Measurements from ENCODE around the gene NFKB1. TPM values are rescaled to one million over a fixed set of nuclear protein-coding genes. Genes with fewer than 3 reads are reported as not detected.
"Not testable (repeated sequence)": the region's sequence is repeated elsewhere in the genome, so short reads cannot be mapped to it uniquely, and the experiment has no call there.

Gene NFKB1
- polyA plus RNA-seq, 1 donor = 21.6 TPM

GRCh38 chr4:102600689-102601088 is 99.5 kb downstream of the NFKB1 start:
- DNase-seq = no peak

GRCh38 chr4:102601586-102602227 is 100.5 kb downstream of the NFKB1 start:
- no peak for DNase-seq

DNA sequence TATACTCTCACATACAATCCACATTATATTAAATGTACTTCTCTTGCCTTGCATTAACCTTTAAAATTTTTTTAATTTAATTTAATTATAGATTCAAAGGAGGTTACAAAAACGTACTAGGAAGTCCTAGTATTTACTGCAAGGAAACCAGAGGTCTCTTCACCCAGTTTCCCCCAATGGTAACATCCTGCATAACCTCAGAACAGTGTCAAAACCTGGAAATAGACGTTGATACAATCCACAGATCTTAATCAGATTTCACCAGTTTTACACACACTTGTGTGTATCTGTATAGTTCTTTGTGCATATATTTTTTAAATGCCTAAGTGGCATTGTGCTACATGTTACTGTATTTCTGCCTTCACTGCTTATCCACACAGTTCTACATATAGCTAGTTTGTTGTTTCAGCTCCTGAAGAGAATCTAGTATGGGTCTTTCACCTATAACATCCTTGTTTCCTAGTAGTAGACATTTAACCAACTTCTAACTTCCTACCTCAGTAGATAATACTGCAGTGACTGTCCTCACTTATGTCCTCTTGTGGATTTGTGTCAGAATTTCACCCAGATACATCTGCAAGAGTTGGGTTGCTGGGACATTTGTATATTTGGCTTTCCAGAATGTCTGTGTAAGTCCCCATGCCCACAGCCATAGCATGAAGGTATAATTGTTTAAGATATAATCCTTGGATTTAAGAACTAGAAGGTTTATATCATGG is 103.2 kb downstream of the NFKB1 start:
- DNase-seq = no peak

GRCh38 chr4:102606261-102606660 is 105.1 kb downstream of the NFKB1 start:
- no peak for DNase-seq

DNA sequence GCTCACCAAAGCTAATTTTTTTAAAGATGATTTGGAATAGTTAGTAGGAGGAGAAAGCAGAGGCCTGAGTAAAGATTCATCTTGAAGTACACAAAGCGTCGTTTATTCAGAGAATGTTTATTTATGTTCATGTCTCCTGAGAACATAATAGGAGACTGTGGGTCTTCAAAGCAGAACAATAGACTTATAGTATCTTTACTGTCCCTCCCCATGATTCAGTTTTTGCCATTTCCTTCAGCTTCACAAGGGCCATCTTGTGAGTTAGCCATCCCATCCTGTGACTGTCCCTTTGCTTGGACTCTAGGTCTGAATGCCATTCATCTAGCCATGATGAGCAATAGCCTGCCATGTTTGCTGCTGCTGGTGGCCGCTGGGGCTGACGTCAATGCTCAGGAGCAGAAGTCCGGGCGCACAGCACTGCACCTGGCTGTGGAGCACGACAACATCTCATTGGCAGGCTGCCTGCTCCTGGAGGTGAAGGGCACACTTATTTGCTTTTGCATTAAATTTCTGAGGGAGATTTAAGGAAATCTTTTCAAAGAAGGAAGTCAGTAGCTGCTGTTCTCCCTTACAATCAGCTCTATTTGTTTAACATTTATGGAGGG is 105.8 kb downstream of the NFKB1 start:
- DNase-seq = no peak

GRCh38 chr4:102608190-102608589 is 107.0 kb downstream of the NFKB1 start:
- DNase-seq = no peak

GRCh38 chr4:102610007-102610406 is 108.8 kb downstream of the NFKB1 start:
- no peak for DNase-seq

DNA sequence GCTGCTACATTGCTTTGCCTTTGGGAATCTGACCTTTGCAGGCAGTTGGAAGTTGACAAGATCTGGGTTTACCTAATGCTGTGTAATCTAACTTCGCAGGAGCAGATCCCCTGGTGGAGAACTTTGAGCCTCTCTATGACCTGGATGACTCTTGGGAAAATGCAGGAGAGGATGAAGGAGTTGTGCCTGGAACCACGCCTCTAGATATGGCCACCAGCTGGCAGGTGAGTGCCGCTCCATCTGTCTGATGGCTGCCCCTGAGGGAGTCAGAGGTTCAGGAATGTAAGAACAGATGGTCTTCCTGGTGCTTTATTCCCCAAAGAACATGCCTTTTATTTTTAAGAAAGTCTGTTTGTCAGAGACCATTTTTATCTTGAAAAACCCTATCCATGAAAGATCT is 109.3 kb downstream of the NFKB1 start:
- no peak for DNase-seq

GRCh38 chr4:102612210-102612609 is 111.1 kb downstream of the NFKB1 start:
- DNase-seq = no peak

DNA sequence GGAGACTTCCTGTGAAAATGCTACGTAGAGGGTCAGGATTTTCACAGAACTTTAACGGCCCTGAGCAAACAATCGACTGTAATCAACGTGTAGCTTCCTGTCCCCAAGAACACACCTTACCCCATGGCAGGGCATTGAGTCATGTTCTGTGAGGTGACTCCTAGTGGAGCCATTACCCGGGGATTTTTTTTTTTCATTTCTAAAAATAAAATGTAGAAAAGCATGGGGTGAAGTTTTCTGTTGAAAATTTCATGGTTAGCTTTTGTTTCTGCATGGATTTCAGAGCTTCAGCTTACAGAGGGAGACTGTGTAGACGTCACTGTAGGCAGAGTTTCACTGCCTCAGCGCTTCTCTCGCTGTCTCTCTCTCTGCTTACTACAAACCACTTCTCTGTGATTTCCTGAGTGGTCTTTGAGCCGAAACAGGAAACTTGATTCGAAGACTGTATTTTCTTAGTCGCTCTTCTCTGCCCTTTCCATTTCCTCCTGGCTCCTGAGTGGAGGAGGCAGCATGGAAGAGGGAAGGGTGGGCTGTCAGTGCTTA is 111.7 kb downstream of the NFKB1 start:
- no peak for DNase-seq

GRCh38 chr4:102614801-102615200 is 113.6 kb downstream of the NFKB1 start:
- DNase-seq = no peak

DNA sequence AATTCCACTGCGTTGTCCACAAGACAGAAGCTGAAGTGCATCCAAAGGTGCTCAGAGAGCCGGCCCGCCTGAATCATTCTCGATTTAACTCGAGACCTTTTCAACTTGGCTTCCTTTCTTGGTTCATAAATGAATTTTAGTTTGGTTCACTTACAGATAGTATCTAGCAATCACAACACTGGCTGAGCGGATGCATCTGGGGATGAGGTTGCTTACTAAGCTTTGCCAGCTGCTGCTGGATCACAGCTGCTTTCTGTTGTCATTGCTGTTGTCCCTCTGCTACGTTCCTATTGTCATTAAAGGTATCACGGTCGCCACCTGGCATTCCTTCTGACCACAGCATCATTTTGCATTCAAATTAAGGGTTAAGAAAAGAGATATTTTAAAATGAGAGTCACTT is 115.5 kb downstream of the NFKB1 start:
- DNase-seq = peak; percentile 24

DNA sequence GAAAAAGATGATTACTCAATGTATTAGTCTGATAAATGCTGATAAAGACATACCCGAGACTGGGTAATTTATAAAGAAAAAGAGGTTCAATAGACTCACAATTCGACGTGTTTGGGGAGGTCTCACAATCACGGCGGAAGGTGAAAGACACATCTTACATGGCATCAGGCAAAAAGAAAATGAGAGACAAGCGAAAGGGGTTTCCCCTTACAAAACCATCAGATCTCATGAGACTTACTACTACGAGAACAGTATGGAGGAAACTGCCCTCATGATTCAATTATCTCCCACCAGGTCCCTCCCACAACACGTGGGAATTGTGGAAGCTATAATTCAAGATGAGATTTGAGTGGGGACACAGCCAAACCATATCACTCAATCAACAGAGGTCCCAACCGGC is 117.9 kb downstream of the NFKB1 start:
- not testable (repeated sequence) for DNase-seq

- DNase-seq = not testable (repeated sequence)
Observed at GRCh38 chr4:102619776-102620631, 118.8 kb downstream of the NFKB1 start.

DNA sequence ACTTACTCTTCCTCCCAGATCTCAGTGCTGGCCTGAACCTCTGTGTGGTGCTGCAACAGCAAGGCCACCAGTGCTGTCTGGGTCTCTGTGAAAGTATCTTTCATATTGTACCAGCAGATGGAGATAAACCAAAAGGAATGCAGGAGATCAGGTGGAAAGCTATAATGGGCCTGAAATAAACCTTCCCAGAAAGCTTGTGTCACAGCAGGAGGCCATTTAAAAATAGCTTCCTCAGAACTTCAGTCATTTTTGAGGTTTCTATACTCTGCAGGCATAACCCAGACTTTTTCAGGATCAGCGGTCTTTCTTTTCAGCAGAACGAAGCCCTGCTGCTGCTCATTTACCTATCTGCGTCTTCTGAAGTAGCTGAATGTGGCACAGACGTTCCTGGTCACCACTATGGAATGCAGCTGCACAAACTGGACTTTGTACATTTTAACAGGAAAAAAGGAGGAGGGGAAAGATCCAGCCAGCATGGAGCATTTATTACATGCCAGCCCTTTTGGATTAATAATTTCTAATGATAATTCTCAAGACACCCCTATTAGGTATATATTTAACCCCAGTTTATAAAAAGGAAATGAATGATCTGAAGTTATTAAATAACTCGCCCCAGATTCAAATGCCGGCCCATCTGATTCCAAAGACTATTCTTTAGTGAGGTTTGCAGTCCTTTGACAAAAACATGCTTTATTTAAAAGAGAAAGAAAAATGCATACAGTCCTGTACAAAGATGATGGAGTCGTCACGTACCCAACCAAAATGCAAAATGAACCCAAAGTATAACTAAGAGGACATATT is 119.7 kb downstream of the NFKB1 start:
- DNase-seq = peak; percentile 56

- peak; percentile 15 for DNase-seq
Observed at GRCh38 chr4:102623622-102624021, 122.5 kb downstream of the NFKB1 start.

- no peak for DNase-seq
Observed at GRCh38 chr4:102624505-102624904, 123.3 kb downstream of the NFKB1 start.

DNA sequence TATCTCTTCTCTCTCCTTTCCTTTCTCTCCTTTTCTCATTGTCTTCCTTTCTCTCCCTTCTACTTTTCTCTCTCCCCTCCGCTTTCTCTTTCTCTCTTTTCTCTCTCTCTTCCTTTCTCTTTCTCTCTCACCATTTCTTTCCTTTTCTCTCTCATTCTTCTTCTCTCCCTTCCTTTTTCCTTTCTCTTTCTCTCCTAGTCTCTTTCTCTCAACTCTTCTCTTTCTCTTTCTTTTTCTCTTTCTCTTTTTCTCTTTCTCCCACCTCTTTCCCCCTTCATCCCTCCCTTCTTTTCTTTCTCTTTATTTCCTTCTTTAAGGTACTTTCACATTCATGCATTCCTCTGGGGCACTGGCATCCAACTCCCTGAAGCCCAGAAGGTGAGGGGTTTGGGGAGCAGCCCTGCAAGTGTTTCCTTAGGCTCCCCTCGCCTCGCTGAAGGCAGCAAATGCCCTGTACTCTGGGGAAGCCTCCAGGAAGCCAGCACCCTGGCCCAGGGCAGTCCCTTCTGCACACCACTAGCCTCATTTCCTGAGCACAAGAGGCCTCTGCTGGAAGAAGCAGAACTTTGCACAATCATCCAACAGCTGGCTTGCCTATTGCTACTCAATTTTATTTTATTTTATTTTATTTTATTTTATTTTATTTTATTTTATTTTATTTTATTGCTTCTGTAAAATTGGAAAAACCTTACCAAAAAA is 124.2 kb downstream of the NFKB1 start:
- DNase-seq = peak; percentile 13

- DNase-seq = no peak
Observed at GRCh38 chr4:102627831-102628523, 126.8 kb downstream of the NFKB1 start.

- DNase-seq = no peak
Observed at GRCh38 chr4:102629673-102630072, 128.5 kb downstream of the NFKB1 start.

DNA sequence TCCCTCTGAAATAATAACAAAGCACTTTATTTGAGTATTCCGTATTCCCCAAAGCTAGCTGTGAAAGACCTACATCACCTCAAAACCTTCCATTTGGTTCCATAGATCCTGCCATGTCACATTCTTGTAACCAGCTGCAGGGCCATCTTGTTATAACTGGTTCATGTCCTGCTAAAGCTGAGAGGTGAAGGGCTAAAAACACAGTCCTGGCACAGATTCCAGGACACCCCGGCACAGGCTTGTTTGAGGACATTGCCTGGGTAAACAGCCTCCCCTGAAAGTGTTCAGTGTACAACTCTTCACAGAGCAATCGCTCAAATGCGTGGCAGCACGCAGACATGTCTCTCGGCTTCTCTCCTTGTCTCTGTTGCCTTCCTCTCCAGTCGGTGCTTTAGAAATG is 130.5 kb downstream of the NFKB1 start:
- DNase-seq = no peak
